ENCODE measurements around the gene ATXN2.

GRCh38 chr12:111413442-111414086 is 185.6 kb downstream of the ATXN2 start:
- TF ChIP-seq CTCF (IDR thresholded peaks at IDR 0.05; ENCODE audit: low read length) (no peak), EZH2 (IDR thresholded peaks at IDR 0.05; ENCODE audit: borderline replicate concordance, low read length) (no peak)
